22Rv1 (cell line): Measurements from ENCODE around the gene DUSP22.

ENCODE experiments used
- H3K27ac ChIP-seq: fragments of 450-650 bp; 2 replicates; pipeline ENCODE4 v1.5.1; 2017
- CTCF ChIP-seq: fragments of 450-650 bp; IDR thresholded peaks from 2 replicates; pipeline ENCODE4 v1.5.1; 2017; ENCODE audit warnings: mild to moderate bottlenecking
- ZFX ChIP-seq: fragments of 450-650 bp; IDR thresholded peaks from 2 replicates; pipeline ENCODE4 v1.6.1; 2017; ENCODE audit warnings: antibody characterized with exemption, borderline replicate concordance

The DUSP22 gene

GRCh38 chr6:318243-318890 lies 26.1 kb downstream of the DUSP22 start:
- TF ChIP-seq ZFX, result no peak
- no peak for TF ChIP-seq CTCF
- no peak overlapping the region for H3K27ac ChIP-seq

- TF ChIP-seq CTCF (no peak), ZFX (no peak)
- no peak overlapping the region for H3K27ac ChIP-seq
Measured at GRCh38 chr6:319177-320131, 27.2 kb downstream of the DUSP22 start.

GRCh38 chr6:320351-321157 lies 28.3 kb downstream of the DUSP22 start:
- TF ChIP-seq ZFX (no peak), CTCF (no peak)
- H3K27ac ChIP-seq, result no peak overlapping the region

- no peak overlapping the region for H3K27ac ChIP-seq
- TF ChIP-seq ZFX, result no peak
Measured at GRCh38 chr6:321158-321438, 28.8 kb downstream of the DUSP22 start.

GRCh38 chr6:321536-322258 lies 29.4 kb downstream of the DUSP22 start:
- H3K27ac ChIP-seq, result no peak overlapping the region
- TF ChIP-seq CTCF, result no peak
- no peak for TF ChIP-seq ZFX

- H3K27ac ChIP-seq, result no peak overlapping the region
- TF ChIP-seq CTCF (no peak), ZFX (no peak)
Measured at GRCh38 chr6:322259-322930, 30.1 kb downstream of the DUSP22 start.
